Brain microvascular endothelial cell (primary cell): ENCODE measurements around the gene MLF1.
A peak's percentile ranks its signal among the peaks of the same experiment; 100 is the strongest.

Source experiments
- DNase-seq: peaks from one replicate; pipeline ENCODE4 v3.0.0-alpha.2; 2020
- H3K27ac ChIP-seq: fragments of 250-450 bp; sonication (Bioruptor Pico); 2 replicates; pipeline ENCODE4 v1.5.1; 2020; ENCODE audit warnings: mild to moderate bottlenecking, moderate library complexity
- H3K27me3 ChIP-seq: fragments of 250-450 bp; sonication (Bioruptor Pico); replicated peaks from 2 replicates; pipeline ENCODE4 v1.5.1; 2020; ENCODE audit warnings: mild to moderate bottlenecking
- H3K36me3 ChIP-seq: fragments of 250-450 bp; sonication (Bioruptor Pico); replicated peaks from 2 replicates; pipeline ENCODE4 v1.5.1; 2020; ENCODE audit warnings: mild to moderate bottlenecking
- H3K4me3 ChIP-seq: 2 replicates; pipeline ENCODE4 v1.5.1; 2011; ENCODE audit warnings: low read depth, mild to moderate bottlenecking, control low read depth, low read length, moderate library complexity
- CTCF ChIP-seq: IDR thresholded peaks from 2 replicates; pipeline ENCODE4 v1.5.1; 2011; ENCODE audit warnings: low read depth, mild to moderate bottlenecking, moderate library complexity, low read length, control low read depth, inconsistent platforms; ENCODE audit errors: missing control alignments
- in situ Hi-C: cut with HindIII; loops from 2 replicates; pipeline ENCODE4 v1.10.0; 2017; ENCODE audit warnings: low sequenced_read_pairs, low pct_ligation_motif_present

The MLF1 gene

GRCh38 chr3:158640646-158641045 lies 69.7 kb downstream of the MLF1 start:
- H3K27me3 ChIP-seq: no peaks in the 10 kb centered on the region
- no peak overlapping the region for H3K4me3 ChIP-seq
- DNase-seq: no peak
- no peak for TF ChIP-seq CTCF
- H3K27ac ChIP-seq: no peak overlapping the region
- in situ Hi-C loops: no loop called here
- no peaks in the 10 kb centered on the region for H3K36me3 ChIP-seq

- Histone ChIP-seq H3K27ac (no peak overlapping the region), H3K4me3 (no peak overlapping the region), H3K27me3 (no peaks in the 10 kb centered on the region), H3K36me3 (no peaks in the 10 kb centered on the region)
- DNase-seq: no peak
- no peak for TF ChIP-seq CTCF
- in situ Hi-C loops: no loop called here
Observed at GRCh38 chr3:158642005-158642404, 71.0 kb downstream of the MLF1 start.

- H3K27ac ChIP-seq: no peak overlapping the region
- in situ Hi-C loops: no loop called here
- no peak for DNase-seq
- no peaks in the 10 kb centered on the region for H3K27me3 ChIP-seq
- no peak for TF ChIP-seq CTCF
- H3K36me3 ChIP-seq: no peaks in the 10 kb centered on the region
- H3K4me3 ChIP-seq: no peak overlapping the region
Observed at GRCh38 chr3:158642474-158643210, 71.6 kb downstream of the MLF1 start.

DNA sequence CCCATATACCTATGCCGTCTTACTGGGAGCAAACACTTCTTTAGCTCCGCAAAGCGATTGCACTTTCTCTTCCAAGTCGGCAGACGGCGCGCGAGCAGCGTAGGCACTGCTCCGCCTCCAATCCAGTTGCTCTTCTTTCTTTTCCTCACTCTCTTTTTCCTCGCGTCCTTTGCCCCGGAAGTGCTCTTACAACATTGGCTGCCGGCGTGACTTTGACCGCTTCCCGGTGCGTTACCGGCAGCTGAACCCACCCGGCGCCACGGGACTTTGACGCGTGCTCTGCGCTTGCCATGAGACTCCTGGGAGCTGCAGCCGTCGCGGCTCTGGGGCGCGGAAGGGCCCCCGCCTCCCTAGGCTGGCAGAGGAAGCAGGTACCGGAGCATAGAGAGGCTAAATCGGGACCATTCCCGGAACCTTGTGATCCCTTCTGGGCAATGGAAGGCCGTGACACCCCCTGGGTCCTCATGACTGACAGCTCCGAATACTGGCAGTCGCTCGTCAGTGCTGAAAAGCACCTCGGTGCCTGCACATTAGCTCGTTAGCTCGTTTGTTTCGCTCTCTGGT lies 73.4 kb downstream of the MLF1 start, which contains the start of gene GFM1:
Gene GFM1, plus strand, starts transcription at position 183 of the 564 bp plus-strand sequence. Its CDS starts 108 bp downstream, at position 291.
- Histone ChIP-seq H3K36me3 (peaks cover 4% of the 10 kb centered on the region), H3K27ac (peak within 1 kb of the TSS; percentile 65), H3K4me3 (peak within 1 kb of the TSS; percentile 98), H3K27me3 (no peaks in the 10 kb centered on the region)
- TF ChIP-seq CTCF: peak; percentile 93
- peak; percentile 93 for DNase-seq
- in situ Hi-C loops: no loop called here

DNA sequence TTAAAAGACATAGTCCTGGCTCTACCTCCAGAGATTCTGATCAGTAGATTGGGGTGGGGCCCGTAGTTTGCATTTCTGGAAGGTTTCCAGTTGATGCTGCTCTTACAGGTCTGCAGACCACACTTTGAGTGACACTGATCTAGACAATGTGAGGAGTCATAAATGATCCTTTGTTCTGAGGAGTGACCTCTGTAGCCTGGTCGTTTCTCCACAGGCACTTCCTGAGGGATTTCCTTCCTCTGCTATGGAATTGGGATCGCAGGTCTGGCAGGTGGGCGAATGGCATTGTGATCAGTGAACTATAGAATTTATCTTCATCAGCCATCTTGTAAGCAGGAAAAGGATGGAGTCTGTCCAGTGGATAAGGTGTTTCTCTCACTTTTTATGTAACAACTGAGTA lies 78.8 kb downstream of the MLF1 start:
- no peak for DNase-seq
- no peak for TF ChIP-seq CTCF
- no peak overlapping the region for H3K4me3 ChIP-seq
- peaks cover 35% of the 10 kb centered on the region for H3K36me3 ChIP-seq
- H3K27ac ChIP-seq: no peak overlapping the region
- in situ Hi-C loops: loop anchor here (10.0 kb wide), 1 partner anchor 135 kb away; no protein-coding TSS in a partner anchor
- no peaks in the 10 kb centered on the region for H3K27me3 ChIP-seq
